Sigmoid colon (tissue), 7 donors: ENCODE measurements around the gene RNF149. TPM values are rescaled to one million over a fixed set of nuclear protein-coding genes. Genes with fewer than 3 reads are reported as not detected.

Experiments used
- DNase-seq: peaks from one replicate; pipeline ENCODE4 v3.0.0-alpha.2; 2019
- H3K27ac ChIP-seq, 4 donors: fragments of 200-600 bp; sonication (generic); one replicate each; pipeline ENCODE4 v1.5.1; 2016 to 2019; ENCODE audit warnings: mild to moderate bottlenecking in 1 of 4
- H3K27me3 ChIP-seq, 3 donors: fragments of 200-600 bp; sonication (generic); one replicate each; pipeline ENCODE4 v1.5.1; 2019; ENCODE audit warnings: mild to moderate bottlenecking in 1 of 3
- H3K36me3 ChIP-seq, 4 donors: fragments of 200-600 bp; sonication (generic); one replicate each; pipeline ENCODE4 v1.5.1; 2016 to 2019
- H3K4me1 ChIP-seq, 4 donors: fragments of 200-600 bp; sonication (generic); one replicate each; pipeline ENCODE4 v1.5.1; 2017 to 2019
- H3K4me3 ChIP-seq, 4 donors: fragments of 200-600 bp; sonication (generic); one replicate each; pipeline ENCODE4 v1.5.1; 2017 to 2019; ENCODE audit warnings: mild to moderate bottlenecking in 2 of 4, moderate library complexity in 1 of 4
- H3K9me3 ChIP-seq, 4 donors: fragments of 200-600 bp in 3 of 4; sonication (generic) in 3 of 4; one replicate each; pipeline versions ENCODE4 v1.5.1 to v1.6.1; 2013 to 2019
- EP300 ChIP-seq, 4 donors: sonication (generic); formaldehyde crosslinking; IDR thresholded peaks; one replicate each; pipeline ENCODE4 v1.6.1; 2017; ENCODE audit warnings: antibody characterized with exemption in 4 of 4
- POLR2A ChIP-seq, 2 donors: fragments of 450-650 bp; IDR thresholded peaks; one replicate each; pipeline ENCODE4 v1.6.1; 2016; ENCODE audit warnings: antibody characterized with exemption in 2 of 2, mild to moderate bottlenecking in 2 of 2, moderate library complexity in 2 of 2
- POLR2AphosphoS5 ChIP-seq, 4 donors: sonication (generic); formaldehyde crosslinking; IDR thresholded peaks; one replicate each; pipeline ENCODE4 v1.6.1; 2017; ENCODE audit warnings: antibody characterized with exemption in 4 of 4
- WGBS, 2 donors: extraction: QIAGEN DNeasy Blood & Tissue Kit; methylation state at CpG; one replicate each; pipeline ENCODE4 v1.1.7; 2013; 5-methylcytosine and 5-hydroxymethylcytosine counted together
- intact Hi-C: fragments of 100-400 bp; cut with DNase I; formaldehyde crosslinking; loops from one replicate; pipeline ENCODE4 v1.15.1; 2023
- polyA plus RNA-seq, 3 donors: library from polyadenylated mRNA; stranded (reverse); fragments of 200-250 nt; gene quantifications; one replicate each; pipeline ENCODE4 v1.2.3, GENCODE V29; 2013
- total RNA-seq, 4 donors: library from RNA; depleted of rRNA; stranded (reverse); fragments of >200 nt; gene quantifications; one replicate each; pipeline ENCODE4 v1.1.0, GENCODE V29; 2016
- TF ChIP-seq, protein P1 (sequence below), 4 experiments: fragments of 450-650 bp in 3 of 4; fragments of 200-600 bp in 1 of 4; IDR thresholded peaks; one replicate each; pipeline ENCODE4 v1.5.1; 2016 to 2019; ENCODE audit warnings: antibody characterized with exemption in 4 of 4, mild to moderate bottlenecking in 3 of 4, moderate library complexity in 2 of 4
- donor health status: healthy with polysubstance abuse.
- donor health status: Bipolar disorder and iron deficiency.
- donor health status: healthy.

Gene RNF149
- total and polyA plus RNA-seq, 7 donors, result 11.4 to 65.4 (median 40.0) TPM

DNA sequence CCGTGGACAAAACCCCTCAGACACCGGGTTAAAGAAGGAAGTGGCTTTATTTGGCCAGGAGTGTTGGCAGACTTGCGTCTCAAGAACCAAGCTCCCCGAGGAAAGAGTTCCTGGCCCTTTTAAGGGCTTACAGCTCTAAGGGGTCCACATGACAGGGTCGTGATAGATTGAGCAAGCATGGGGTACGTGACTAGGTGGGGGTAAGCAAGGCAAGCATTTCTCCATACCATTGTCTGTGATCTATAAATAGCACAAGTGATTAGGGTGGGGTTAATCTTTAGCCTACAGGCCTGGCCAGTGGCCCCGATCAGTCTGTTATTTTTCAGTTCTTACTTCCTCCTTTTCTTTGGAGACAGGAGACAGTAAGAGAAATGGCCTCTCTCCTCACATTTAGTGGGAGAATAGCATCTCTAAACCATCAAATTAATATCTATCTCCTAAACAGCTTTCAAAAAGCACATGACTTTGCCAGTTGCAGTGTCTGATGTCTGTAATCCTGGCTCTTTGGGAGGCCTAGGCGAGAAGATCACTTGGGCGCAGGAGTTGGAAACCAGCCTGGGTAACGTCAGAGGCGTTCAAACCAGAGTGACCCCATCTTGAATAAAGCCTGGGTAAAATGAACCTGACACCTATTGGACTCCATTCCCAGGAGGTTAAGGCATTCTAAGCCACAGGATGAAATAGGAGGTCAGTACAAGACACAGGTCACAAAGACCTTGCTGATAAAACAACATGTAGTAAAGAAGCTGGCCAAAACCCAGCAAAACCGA is 74.1 kb downstream of the RNF149 start:
- no peak overlapping the region for H3K4me3 ChIP-seq
- no peak for TF ChIP-seq EP300 (IDR thresholded peaks at IDR 0.05)
- TF ChIP-seq POLR2A (IDR thresholded peaks at IDR 0.05), result no peak
- no peak for TF ChIP-seq POLR2AphosphoS5 (IDR thresholded peaks at IDR 0.05)
- TF ChIP-seq, protein P1, sequence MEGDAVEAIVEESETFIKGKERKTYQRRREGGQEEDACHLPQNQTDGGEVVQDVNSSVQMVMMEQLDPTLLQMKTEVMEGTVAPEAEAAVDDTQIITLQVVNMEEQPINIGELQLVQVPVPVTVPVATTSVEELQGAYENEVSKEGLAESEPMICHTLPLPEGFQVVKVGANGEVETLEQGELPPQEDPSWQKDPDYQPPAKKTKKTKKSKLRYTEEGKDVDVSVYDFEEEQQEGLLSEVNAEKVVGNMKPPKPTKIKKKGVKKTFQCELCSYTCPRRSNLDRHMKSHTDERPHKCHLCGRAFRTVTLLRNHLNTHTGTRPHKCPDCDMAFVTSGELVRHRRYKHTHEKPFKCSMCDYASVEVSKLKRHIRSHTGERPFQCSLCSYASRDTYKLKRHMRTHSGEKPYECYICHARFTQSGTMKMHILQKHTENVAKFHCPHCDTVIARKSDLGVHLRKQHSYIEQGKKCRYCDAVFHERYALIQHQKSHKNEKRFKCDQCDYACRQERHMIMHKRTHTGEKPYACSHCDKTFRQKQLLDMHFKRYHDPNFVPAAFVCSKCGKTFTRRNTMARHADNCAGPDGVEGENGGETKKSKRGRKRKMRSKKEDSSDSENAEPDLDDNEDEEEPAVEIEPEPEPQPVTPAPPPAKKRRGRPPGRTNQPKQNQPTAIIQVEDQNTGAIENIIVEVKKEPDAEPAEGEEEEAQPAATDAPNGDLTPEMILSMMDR (IDR thresholded peaks at IDR 0.05), result no peak
- H3K27ac ChIP-seq, result no peak overlapping the region

DNA sequence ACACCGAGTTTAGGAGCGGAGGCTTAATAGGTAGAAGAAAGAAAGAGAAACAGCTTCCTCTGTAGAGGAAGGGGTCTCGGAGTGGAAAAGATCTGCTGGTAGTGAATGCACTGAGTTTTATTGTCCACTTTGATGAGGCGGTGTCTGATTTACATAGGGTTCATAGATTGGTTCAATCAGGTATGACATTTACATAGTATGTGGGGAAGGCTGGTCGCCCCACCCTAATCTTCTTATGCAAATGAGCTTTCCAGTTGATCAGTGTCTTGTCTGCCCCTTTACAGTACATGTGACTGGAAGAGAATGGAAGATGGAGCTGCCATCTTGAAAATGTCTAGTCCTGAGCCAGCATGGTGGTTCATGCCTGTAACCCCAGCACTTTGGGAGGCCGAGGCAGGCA is 75.7 kb downstream of the RNF149 start:
- Histone ChIP-seq H3K27ac (no peak overlapping the region), H3K4me1 (peaks cover 0 to 8% (median 2%) of the 10 kb centered on the region in 4 donors), H3K9me3 (no peaks in the 10 kb centered on the region), H3K36me3 (no peaks in the 10 kb centered on the region), H3K27me3 (no peaks in the 10 kb centered on the region), H3K4me3 (no peak overlapping the region)
- DNase-seq, result no peak
- TF ChIP-seq, protein P1 (IDR thresholded peaks at IDR 0.05), result no peak
- TF ChIP-seq POLR2AphosphoS5 (IDR thresholded peaks at IDR 0.05), result no peak
- no peak for TF ChIP-seq POLR2A (IDR thresholded peaks at IDR 0.05)
- no peak for TF ChIP-seq EP300 (IDR thresholded peaks at IDR 0.05)
- 94 to 97% methylated on average over 6 of the region's 6 CpGs for WGBS, 2 donors
- intact Hi-C loops, result no loop called here

More for the DNA sequence above, 74.1 kb downstream of the RNF149 start:
- intact Hi-C loops, result no loop called here
- no peaks in the 10 kb centered on the region for H3K27me3 ChIP-seq
- H3K9me3 ChIP-seq, result no peaks in the 10 kb centered on the region
- peaks cover 0 to 11% (median 5%) of the 10 kb centered on the region in 4 donors for H3K4me1 ChIP-seq
- 66 to 77% methylated on average over 12 of the region's 12 CpGs for WGBS, 2 donors
- H3K36me3 ChIP-seq, result no peaks in the 10 kb centered on the region
- DNase-seq, result no peak

DNA sequence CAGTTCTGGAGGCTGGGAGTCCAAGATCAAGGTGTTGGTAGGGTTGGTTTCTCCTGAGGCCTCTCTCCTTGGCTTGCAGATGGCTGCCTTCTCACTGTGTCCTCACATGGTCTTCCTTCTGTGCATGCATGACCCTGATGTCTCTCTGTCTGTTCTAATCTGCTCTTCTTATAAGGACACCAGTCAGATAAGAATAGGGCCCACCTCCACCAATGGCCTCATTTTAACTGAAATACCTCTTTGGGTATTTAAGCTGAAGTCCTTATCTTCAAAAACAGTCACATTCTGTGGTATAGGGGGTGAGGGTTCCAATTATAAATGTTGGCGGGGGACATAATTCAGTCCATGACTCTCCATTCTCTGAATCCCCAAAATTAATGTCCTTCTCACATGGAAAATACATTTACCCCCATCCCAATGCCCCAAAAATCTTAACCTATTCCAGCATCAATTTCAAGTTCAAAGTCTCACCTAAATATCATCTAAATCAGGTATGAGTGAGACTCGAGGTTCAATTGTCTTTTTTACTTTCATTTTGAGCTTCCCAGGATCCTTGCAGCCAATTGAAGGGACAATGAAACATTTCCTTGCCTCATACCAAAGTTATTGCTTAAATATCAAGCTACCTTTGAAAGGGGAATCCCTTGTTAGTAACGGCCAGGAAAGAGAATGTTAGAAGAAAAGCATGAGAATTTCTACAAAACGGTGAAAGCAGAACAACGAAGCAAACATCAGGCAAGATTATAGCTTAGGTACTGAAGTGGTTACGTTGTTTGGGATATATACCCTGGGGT is 76.4 kb downstream of the RNF149 start:
- Histone ChIP-seq H3K4me3 (no peak overlapping the region), H3K9me3 (no peaks in the 10 kb centered on the region), H3K27ac (no peak overlapping the region), H3K27me3 (no peaks in the 10 kb centered on the region), H3K4me1 (peaks cover 0 to 1% (median 0%) of the 10 kb centered on the region in 4 donors), H3K36me3 (no peaks in the 10 kb centered on the region)
- intact Hi-C loops, result no loop called here
- DNase-seq, result no peak
- WGBS, 2 donors, result 79 to 85% methylated on average over 6 of the region's 6 CpGs
- TF ChIP-seq POLR2AphosphoS5 (IDR thresholded peaks at IDR 0.05) (no peak), POLR2A (IDR thresholded peaks at IDR 0.05) (no peak), EP300 (IDR thresholded peaks at IDR 0.05) (no peak)
- TF ChIP-seq, protein P1 (IDR thresholded peaks at IDR 0.05), result no peak

DNA sequence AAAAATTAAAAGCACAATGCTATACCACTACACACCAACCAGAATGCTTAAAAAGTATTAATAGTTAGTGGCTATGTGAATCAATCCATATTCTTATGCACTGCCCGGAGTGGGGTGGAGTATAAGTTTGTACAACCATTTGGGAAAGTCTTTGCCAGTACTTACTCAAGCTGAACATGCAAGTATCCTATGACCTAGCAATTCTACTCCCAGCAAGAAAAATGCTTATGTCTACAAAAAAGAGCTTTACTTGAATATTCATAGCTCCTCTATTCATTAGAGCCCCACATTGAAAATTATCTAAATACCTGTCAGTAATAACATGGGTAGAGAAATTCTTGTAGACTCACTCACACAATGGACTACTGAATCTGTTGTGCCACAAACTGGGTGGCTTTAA is 77.3 kb downstream of the RNF149 start:
- intact Hi-C loops, result no loop called here
- WGBS, 2 donors, result 95 to 100% methylated on average over 1 of the region's 1 CpG
- TF ChIP-seq, protein P1 (IDR thresholded peaks at IDR 0.05), result no peak
- TF ChIP-seq EP300 (IDR thresholded peaks at IDR 0.05) (no peak), POLR2A (IDR thresholded peaks at IDR 0.05) (no peak), POLR2AphosphoS5 (IDR thresholded peaks at IDR 0.05) (no peak)

More for the DNA sequence above, 77.3 kb downstream of the RNF149 start:
- Histone ChIP-seq H3K36me3 (no peaks in the 10 kb centered on the region), H3K4me3 (no peak overlapping the region), H3K4me1 (no peaks in the 10 kb centered on the region), H3K27ac (no peak overlapping the region), H3K27me3 (no peaks in the 10 kb centered on the region), H3K9me3 (no peaks in the 10 kb centered on the region)
- no peak for DNase-seq
